ENCODE data around the gene RTN4RL1.

DNA sequence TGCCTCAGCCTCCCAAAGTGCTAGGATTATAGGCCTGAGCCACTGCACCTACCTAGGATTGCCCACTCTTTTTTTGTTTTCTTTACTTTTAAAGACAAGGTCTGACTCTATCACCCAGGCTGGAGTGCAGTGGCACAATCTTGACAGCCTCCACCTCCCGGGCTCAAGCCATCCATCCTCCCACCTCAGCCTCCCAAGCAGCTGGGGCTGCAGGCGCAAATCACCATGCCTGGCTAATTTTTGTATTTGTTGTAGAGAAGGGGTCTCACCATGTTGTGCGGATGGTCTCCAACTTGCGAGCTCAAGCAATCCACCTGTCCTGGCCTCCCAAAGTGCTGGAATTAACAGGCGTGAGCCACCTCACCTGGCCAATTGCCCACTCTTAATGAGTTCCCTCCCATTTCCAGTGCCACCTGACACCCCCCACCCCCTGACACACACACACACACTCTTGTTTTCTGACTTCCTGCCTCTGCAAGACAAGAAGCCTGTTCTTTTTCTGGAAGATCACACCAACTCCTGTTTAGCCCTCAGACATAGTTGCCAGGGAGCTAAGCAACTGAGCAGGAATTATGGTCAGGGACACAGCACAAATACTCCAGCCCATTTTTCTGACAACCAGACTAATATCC is 19.2 kb upstream of the RTN4RL1 start:
- TF ChIP-seq, protein P1, sequence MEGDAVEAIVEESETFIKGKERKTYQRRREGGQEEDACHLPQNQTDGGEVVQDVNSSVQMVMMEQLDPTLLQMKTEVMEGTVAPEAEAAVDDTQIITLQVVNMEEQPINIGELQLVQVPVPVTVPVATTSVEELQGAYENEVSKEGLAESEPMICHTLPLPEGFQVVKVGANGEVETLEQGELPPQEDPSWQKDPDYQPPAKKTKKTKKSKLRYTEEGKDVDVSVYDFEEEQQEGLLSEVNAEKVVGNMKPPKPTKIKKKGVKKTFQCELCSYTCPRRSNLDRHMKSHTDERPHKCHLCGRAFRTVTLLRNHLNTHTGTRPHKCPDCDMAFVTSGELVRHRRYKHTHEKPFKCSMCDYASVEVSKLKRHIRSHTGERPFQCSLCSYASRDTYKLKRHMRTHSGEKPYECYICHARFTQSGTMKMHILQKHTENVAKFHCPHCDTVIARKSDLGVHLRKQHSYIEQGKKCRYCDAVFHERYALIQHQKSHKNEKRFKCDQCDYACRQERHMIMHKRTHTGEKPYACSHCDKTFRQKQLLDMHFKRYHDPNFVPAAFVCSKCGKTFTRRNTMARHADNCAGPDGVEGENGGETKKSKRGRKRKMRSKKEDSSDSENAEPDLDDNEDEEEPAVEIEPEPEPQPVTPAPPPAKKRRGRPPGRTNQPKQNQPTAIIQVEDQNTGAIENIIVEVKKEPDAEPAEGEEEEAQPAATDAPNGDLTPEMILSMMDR (IDR thresholded peaks at IDR 0.05), result no peak
- TF ChIP-seq EP300 (IDR thresholded peaks at IDR 0.05) (no peak), POLR2AphosphoS5 (IDR thresholded peaks at IDR 0.05) (no peak)

Data from esophagus muscularis mucosa (tissue), 4 donors.